Astrocyte (in vitro differentiated cells and primary cell): ENCODE results near the gene POU2AF3. TPM values are rescaled to one million over a fixed set of nuclear protein-coding genes. Genes with fewer than 3 reads are reported as not detected.

ENCODE experiments used
- DNase-seq: peaks from one replicate; pipeline ENCODE4 v3.0.0-alpha.2; 2010; ENCODE audit warnings: low read depth
- FAIRE-seq: peaks from 2 replicates; lab custom pipeline; 2011; peaks lifted over from hg19 to GRCh38; lab: Jason Lieb, UNC
- H2AFZ ChIP-seq: 2 replicates; pipeline ENCODE4 v1.6.0; 2012; ENCODE audit warnings: low read depth, low read length, inconsistent platforms
- H3K27ac ChIP-seq: 2 replicates; pipeline ENCODE4 v1.5.1; 2011; ENCODE audit warnings: low read depth, low read length, inconsistent platforms
- H3K27me3 ChIP-seq: 2 replicates; pipeline ENCODE4 v1.6.0; 2011; ENCODE audit warnings: low read length, inconsistent platforms; ENCODE audit not compliant: insufficient read depth
- H3K36me3 ChIP-seq: 2 replicates; pipeline ENCODE4 v1.5.1; 2011; ENCODE audit warnings: low read length, inconsistent platforms; ENCODE audit not compliant: insufficient read depth
- H3K4me1 ChIP-seq: 2 replicates; pipeline ENCODE4 v1.5.1; 2011; ENCODE audit warnings: low read length, inconsistent platforms; ENCODE audit not compliant: insufficient read depth
- H3K4me2 ChIP-seq: 2 replicates; pipeline ENCODE4 v1.6.0; 2012; ENCODE audit warnings: low read length, inconsistent platforms
- H3K4me3 ChIP-seq: 2 replicates; pipeline ENCODE4 v1.5.1; 2011; ENCODE audit warnings: low read depth, mild to moderate bottlenecking, low read length, inconsistent platforms; ENCODE audit not compliant: insufficient read depth
- H3K79me2 ChIP-seq: 2 replicates; pipeline ENCODE4 v1.6.0; 2012; ENCODE audit warnings: mild to moderate bottlenecking, low read length, inconsistent platforms; ENCODE audit not compliant: insufficient read depth
- H3K9ac ChIP-seq: 2 replicates; pipeline ENCODE4 v1.6.0; 2012; ENCODE audit warnings: mild to moderate bottlenecking, low read length, inconsistent platforms
- H3K9me3 ChIP-seq: 2 replicates; pipeline ENCODE4 v1.5.1; 2012; ENCODE audit warnings: low read depth, mild to moderate bottlenecking, low read length, inconsistent platforms; ENCODE audit not compliant: insufficient read depth
- H4K20me1 ChIP-seq: 2 replicates; pipeline ENCODE4 v1.6.0; 2012; ENCODE audit warnings: low read length, inconsistent platforms; ENCODE audit not compliant: insufficient read depth
- H3K27ac Mint-ChIP-seq: one replicate; pipeline ENCODE4 v1.8.0; 2021; ENCODE audit warnings: mild to moderate bottlenecking, mixed read lengths; ENCODE audit not compliant: unreplicated experiment
- H3K27me3 Mint-ChIP-seq: one replicate; pipeline ENCODE4 v1.8.0; 2021; ENCODE audit warnings: low read depth, mixed read lengths; ENCODE audit not compliant: unreplicated experiment
- H3K36me3 Mint-ChIP-seq: one replicate; pipeline ENCODE4 v1.8.0; 2021; ENCODE audit warnings: low read depth, mixed read lengths; ENCODE audit not compliant: unreplicated experiment
- H3K4me1 Mint-ChIP-seq: one replicate; pipeline ENCODE4 v1.8.0; 2021; ENCODE audit warnings: low read depth, mixed read lengths; ENCODE audit not compliant: unreplicated experiment
- H3K4me3 Mint-ChIP-seq: one replicate; pipeline ENCODE4 v1.8.0; 2021; ENCODE audit warnings: mild to moderate bottlenecking, moderate library complexity, mixed read lengths; ENCODE audit not compliant: unreplicated experiment
- H3K9me3 Mint-ChIP-seq: one replicate; pipeline ENCODE4 v1.8.0; 2021; ENCODE audit warnings: mild to moderate bottlenecking, mixed read lengths; ENCODE audit not compliant: unreplicated experiment
- EZH2 ChIP-seq: IDR thresholded peaks from 2 replicates; pipeline ENCODE4 v1.6.1; 2012; ENCODE audit warnings: mild to moderate bottlenecking, low read length, inconsistent platforms; ENCODE audit not compliant: insufficient read depth
- total RNA-seq: library from RNA; stranded (reverse); gene quantifications from 2 replicates; pipeline ENCODE4 v1.2.1, GENCODE V29; 2021
- TF ChIP-seq, protein P1 (sequence below): IDR thresholded peaks from 2 replicates; pipeline ENCODE4 v1.5.1; 2011; ENCODE audit warnings: low read depth, mild to moderate bottlenecking, inconsistent platforms, low read length, moderate library complexity; ENCODE audit not compliant: insufficient read depth

Gene POU2AF3
- total RNA-seq, 1 donor from 2014 or later, result 0.27 TPM

GRCh38 chr11:111253131-111253530 is 45.2 kb upstream of the POU2AF3 start:
- FAIRE-seq, result no peak

DNA sequence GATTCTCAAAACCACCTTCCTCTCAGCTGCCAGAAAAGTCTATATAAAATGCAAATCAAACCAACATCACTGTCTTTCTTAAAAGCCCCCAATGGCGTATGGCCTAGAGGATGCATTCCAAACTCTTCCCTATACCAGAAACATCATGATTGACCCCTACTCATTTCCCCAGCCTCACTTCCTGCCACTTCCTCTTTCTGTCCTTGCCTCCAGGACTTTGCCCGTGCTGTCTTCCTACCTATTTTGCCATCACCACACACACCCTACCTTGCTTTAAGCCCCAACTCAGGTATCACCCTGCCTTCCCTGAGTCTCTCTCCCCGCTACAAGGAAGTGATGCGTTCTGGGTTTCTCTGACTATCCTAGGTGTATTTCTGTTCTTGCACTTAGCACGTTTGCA is 44.7 kb upstream of the POU2AF3 start:
- no peaks in the 10 kb centered on the region for H3K36me3 ChIP-seq
- TF ChIP-seq, protein P1, sequence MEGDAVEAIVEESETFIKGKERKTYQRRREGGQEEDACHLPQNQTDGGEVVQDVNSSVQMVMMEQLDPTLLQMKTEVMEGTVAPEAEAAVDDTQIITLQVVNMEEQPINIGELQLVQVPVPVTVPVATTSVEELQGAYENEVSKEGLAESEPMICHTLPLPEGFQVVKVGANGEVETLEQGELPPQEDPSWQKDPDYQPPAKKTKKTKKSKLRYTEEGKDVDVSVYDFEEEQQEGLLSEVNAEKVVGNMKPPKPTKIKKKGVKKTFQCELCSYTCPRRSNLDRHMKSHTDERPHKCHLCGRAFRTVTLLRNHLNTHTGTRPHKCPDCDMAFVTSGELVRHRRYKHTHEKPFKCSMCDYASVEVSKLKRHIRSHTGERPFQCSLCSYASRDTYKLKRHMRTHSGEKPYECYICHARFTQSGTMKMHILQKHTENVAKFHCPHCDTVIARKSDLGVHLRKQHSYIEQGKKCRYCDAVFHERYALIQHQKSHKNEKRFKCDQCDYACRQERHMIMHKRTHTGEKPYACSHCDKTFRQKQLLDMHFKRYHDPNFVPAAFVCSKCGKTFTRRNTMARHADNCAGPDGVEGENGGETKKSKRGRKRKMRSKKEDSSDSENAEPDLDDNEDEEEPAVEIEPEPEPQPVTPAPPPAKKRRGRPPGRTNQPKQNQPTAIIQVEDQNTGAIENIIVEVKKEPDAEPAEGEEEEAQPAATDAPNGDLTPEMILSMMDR, result no peak
- TF ChIP-seq EZH2, result no peak
- no peaks in the 10 kb centered on the region for H3K4me1 Mint-ChIP-seq
- H3K9ac ChIP-seq, result no peak overlapping the region
- no peak overlapping the region for H3K4me3 ChIP-seq
- DNase-seq (no peak), FAIRE-seq (no peak)
- no peaks in the 10 kb centered on the region for H3K4me1 ChIP-seq
- H4K20me1 ChIP-seq, result no peaks in the 10 kb centered on the region
- H3K9me3 ChIP-seq, result no peaks in the 10 kb centered on the region
- H2AFZ ChIP-seq, result no peak overlapping the region
- H3K4me2 ChIP-seq, result no peak overlapping the region
- no peaks in the 10 kb centered on the region for H3K36me3 Mint-ChIP-seq
- H3K4me3 Mint-ChIP-seq, result no peak overlapping the region
- H3K27me3 Mint-ChIP-seq, result no peaks in the 10 kb centered on the region
- H3K9me3 Mint-ChIP-seq, result no peaks in the 10 kb centered on the region
- H3K27me3 ChIP-seq, result peaks cover 3% of the 10 kb centered on the region
- no peaks in the 10 kb centered on the region for H3K79me2 ChIP-seq
- H3K27ac Mint-ChIP-seq, result no peak overlapping the region
- H3K27ac ChIP-seq, result no peak overlapping the region

More at GRCh38 chr11:111253131-111253530, 45.2 kb upstream of the POU2AF3 start:
- Mint-ChIP-seq H3K4me3 (no peak overlapping the region), H3K36me3 (no peaks in the 10 kb centered on the region), H3K27ac (no peak overlapping the region), H3K4me1 (no peaks in the 10 kb centered on the region), H3K9me3 (no peaks in the 10 kb centered on the region), H3K27me3 (no peaks in the 10 kb centered on the region)
- no peaks in the 10 kb centered on the region for H4K20me1 ChIP-seq
- H3K27ac ChIP-seq, result no peak overlapping the region
- no peak overlapping the region for H3K4me3 ChIP-seq
- no peak overlapping the region for H2AFZ ChIP-seq
- H3K9ac ChIP-seq, result no peak overlapping the region
- H3K4me1 ChIP-seq, result no peaks in the 10 kb centered on the region
- H3K4me2 ChIP-seq, result no peak overlapping the region
- peaks cover 3% of the 10 kb centered on the region for H3K27me3 ChIP-seq
- no peak for DNase-seq
- no peaks in the 10 kb centered on the region for H3K9me3 ChIP-seq
- TF ChIP-seq, protein P1, result no peak
- no peak for TF ChIP-seq EZH2
- no peaks in the 10 kb centered on the region for H3K36me3 ChIP-seq
- H3K79me2 ChIP-seq, result no peaks in the 10 kb centered on the region

- no peak for FAIRE-seq
- Histone ChIP-seq H3K36me3 (no peaks in the 10 kb centered on the region), H2AFZ (no peak overlapping the region), H4K20me1 (no peaks in the 10 kb centered on the region), H3K79me2 (no peaks in the 10 kb centered on the region), H3K9me3 (no peaks in the 10 kb centered on the region), H3K27ac (no peak overlapping the region), H3K4me2 (no peak overlapping the region), H3K9ac (no peak overlapping the region), H3K27me3 (no peaks in the 10 kb centered on the region), H3K4me3 (no peak overlapping the region), H3K4me1 (no peaks in the 10 kb centered on the region)
- Mint-ChIP-seq H3K27me3 (no peaks in the 10 kb centered on the region), H3K27ac (no peak overlapping the region), H3K9me3 (no peaks in the 10 kb centered on the region), H3K4me1 (peaks cover 6% of the 10 kb centered on the region), H3K4me3 (no peak overlapping the region), H3K36me3 (no peaks in the 10 kb centered on the region)
- TF ChIP-seq EZH2, result no peak
- no peak for DNase-seq
Measured at GRCh38 chr11:111258046-111258445, 40.3 kb upstream of the POU2AF3 start.
